ENCODE data around the gene GCNA. TPM values are rescaled to one million over a fixed set of nuclear protein-coding genes. Genes with fewer than 3 reads are reported as not detected.
A peak's percentile ranks its signal among the peaks of the same experiment; 100 is the strongest.

GCNA gene, protein sequence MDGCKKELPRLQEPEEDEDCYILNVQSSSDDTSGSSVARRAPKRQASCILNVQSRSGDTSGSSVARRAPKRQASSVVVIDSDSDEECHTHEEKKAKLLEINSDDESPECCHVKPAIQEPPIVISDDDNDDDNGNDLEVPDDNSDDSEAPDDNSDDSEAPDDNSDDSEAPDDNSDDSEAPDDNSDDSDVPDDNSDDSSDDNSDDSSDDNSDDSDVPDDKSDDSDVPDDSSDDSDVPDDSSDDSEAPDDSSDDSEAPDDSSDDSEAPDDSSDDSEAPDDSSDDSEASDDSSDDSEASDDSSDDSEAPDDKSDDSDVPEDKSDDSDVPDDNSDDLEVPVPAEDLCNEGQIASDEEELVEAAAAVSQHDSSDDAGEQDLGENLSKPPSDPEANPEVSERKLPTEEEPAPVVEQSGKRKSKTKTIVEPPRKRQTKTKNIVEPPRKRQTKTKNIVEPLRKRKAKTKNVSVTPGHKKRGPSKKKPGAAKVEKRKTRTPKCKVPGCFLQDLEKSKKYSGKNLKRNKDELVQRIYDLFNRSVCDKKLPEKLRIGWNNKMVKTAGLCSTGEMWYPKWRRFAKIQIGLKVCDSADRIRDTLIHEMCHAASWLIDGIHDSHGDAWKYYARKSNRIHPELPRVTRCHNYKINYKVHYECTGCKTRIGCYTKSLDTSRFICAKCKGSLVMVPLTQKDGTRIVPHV
- total RNA-seq (1 to 10 TPM in 3 of 7 donors, under 1 TPM in 4; 0.46 to 2.3 (median 0.92) TPM), polyA plus RNA-seq (1 to 10 TPM in 1 of 2 donors, under 1 TPM in 1; 0.98 to 1.4 TPM)
- long read RNA-seq, donor 1, partial matches to known transcripts = 0 of 1 reads
- long read RNA-seq, donor 1, other reads (novel, unspliced or antisense) = 1 of 1 reads
- long read RNA-seq, donor 2, partial matches to known transcripts = 13 of 17 reads
- long read RNA-seq, donor 2, other reads (novel, unspliced or antisense) = 0 of 17 reads
- long read RNA-seq, donor 3 = 0 reads

GRCh38 chrX:71578253-71579135, at the start of gene GCNA:
GCNA (plus strand) TSS chrX:71578437; CDS start chrX:71580822, 2,385 bp downstream.
- Histone ChIP-seq H3K4me3 (no peak within 1 kb of the TSS), H3K36me3 (no peaks in the 10 kb centered on the region), H3K9me3 (no peaks in the 10 kb centered on the region), H3K27me3 (no peaks in the 10 kb centered on the region), H3K27ac (no peak within 1 kb of the TSS), H3K4me1 (ENCODE audit: insufficient read depth) (no peaks in the 10 kb centered on the region)
- DNase-seq = no peak
- WGBS, 3 donors = 93 to 94% (median 93%) methylated on average over 48 of the region's 48 CpGs
- intact Hi-C loops (cut with DNase I) = loop anchor here in 1 of 4 donors (10.0 kb wide), 1 partner anchor 184 kb away; no protein-coding TSS in a partner anchor
- TF ChIP-seq POLR2A (IDR thresholded peaks at IDR 0.05) (no peak), EP300 (IDR thresholded peaks at IDR 0.05) (no peak)
- TF ChIP-seq, protein P1, sequence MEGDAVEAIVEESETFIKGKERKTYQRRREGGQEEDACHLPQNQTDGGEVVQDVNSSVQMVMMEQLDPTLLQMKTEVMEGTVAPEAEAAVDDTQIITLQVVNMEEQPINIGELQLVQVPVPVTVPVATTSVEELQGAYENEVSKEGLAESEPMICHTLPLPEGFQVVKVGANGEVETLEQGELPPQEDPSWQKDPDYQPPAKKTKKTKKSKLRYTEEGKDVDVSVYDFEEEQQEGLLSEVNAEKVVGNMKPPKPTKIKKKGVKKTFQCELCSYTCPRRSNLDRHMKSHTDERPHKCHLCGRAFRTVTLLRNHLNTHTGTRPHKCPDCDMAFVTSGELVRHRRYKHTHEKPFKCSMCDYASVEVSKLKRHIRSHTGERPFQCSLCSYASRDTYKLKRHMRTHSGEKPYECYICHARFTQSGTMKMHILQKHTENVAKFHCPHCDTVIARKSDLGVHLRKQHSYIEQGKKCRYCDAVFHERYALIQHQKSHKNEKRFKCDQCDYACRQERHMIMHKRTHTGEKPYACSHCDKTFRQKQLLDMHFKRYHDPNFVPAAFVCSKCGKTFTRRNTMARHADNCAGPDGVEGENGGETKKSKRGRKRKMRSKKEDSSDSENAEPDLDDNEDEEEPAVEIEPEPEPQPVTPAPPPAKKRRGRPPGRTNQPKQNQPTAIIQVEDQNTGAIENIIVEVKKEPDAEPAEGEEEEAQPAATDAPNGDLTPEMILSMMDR (IDR thresholded peaks at IDR 0.05) = no peak

GRCh38 chrX:71532078-71532752, 46.0 kb upstream of the GCNA start:
- peaks cover 0 to 4% of the 10 kb centered on the region in 2 donors for H3K9me3 ChIP-seq
- H3K4me1 ChIP-seq (ENCODE audit: insufficient read depth) = no peaks in the 10 kb centered on the region
- WGBS, 3 donors = 28 to 41% (median 39%) methylated on average over 25 of the region's 25 CpGs
- no peaks in the 10 kb centered on the region for H3K27me3 ChIP-seq
- no peak for DNase-seq
- no peak for TF ChIP-seq POLR2A (IDR thresholded peaks at IDR 0.05)
- TF ChIP-seq, protein P1 (IDR thresholded peaks at IDR 0.05) = no peak
- no peak for TF ChIP-seq EP300 (IDR thresholded peaks at IDR 0.05)
- no peaks in the 10 kb centered on the region for H3K36me3 ChIP-seq
- peak overlapping the region in 1 of 2 donors; percentile 55 for H3K27ac ChIP-seq
- intact Hi-C loops (cut with DNase I) = no loop called here
- H3K4me3 ChIP-seq = peak overlapping the region; percentile 47

- intact Hi-C loops (cut with DNase I) = no loop called here
- Histone ChIP-seq H3K27me3 (no peaks in the 10 kb centered on the region), H3K36me3 (no peaks in the 10 kb centered on the region), H3K9me3 (peaks cover 0 to 4% of the 10 kb centered on the region in 2 donors), H3K4me1 (ENCODE audit: insufficient read depth) (no peaks in the 10 kb centered on the region), H3K27ac (peak within 1 kb of the TSS; percentile 72 to 80), H3K4me3 (peak within 1 kb of the TSS; percentile 47)
- peak; percentile 92 to 94 (median 94) for DNase-seq
- peak; percentile 50 for TF ChIP-seq POLR2A (IDR thresholded peaks at IDR 0.05)
- no peak for TF ChIP-seq EP300 (IDR thresholded peaks at IDR 0.05)
- TF ChIP-seq, protein P1 (IDR thresholded peaks at IDR 0.05) = no peak
- WGBS, 3 donors = 25 to 33% (median 25%) methylated on average over 40 to 47 of the region's 47 CpGs
These were observed 45.3 kb upstream of the GCNA start, which contains the start of gene OGT for GRCh38 chrX:71532753-71533425. OGT (plus strand) TSS chrX:71533104; CDS start chrX:71533300, 196 bp downstream.
